Ishikawa (cell line): ENCODE measurements around the gene VTI1A.

Source experiments
- CEBPB ChIP-seq: IDR thresholded peaks from 2 replicates; pipeline ENCODE4 v1.6.1; 2012
- CREB1 ChIP-seq: IDR thresholded peaks from 2 replicates; pipeline ENCODE4 v1.6.1; 2012; ENCODE audit warnings: low read depth
- EGR1 ChIP-seq: IDR thresholded peaks from 2 replicates; pipeline ENCODE4 v1.6.1; 2012
- EP300 ChIP-seq: IDR thresholded peaks from 2 replicates; pipeline ENCODE4 v1.6.1; 2012; ENCODE audit warnings: borderline replicate concordance
- FOXM1 ChIP-seq: IDR thresholded peaks from 2 replicates; pipeline ENCODE4 v1.6.1; 2012; ENCODE audit warnings: low read depth, borderline replicate concordance
- MAX ChIP-seq: IDR thresholded peaks from 2 replicates; pipeline ENCODE4 v1.6.1; 2012
- NFIC ChIP-seq: IDR thresholded peaks from 2 replicates; pipeline ENCODE4 v1.6.1; 2012
- RAD21 ChIP-seq: IDR thresholded peaks from 2 replicates; pipeline ENCODE4 v1.6.1; 2012; ENCODE audit warnings: low read depth
- TAF1 ChIP-seq: IDR thresholded peaks from 2 replicates; pipeline ENCODE4 v1.6.1; 2012; ENCODE audit warnings: low read depth, mild to moderate bottlenecking
- TCF12 ChIP-seq: IDR thresholded peaks from 2 replicates; pipeline ENCODE4 v1.6.1; 2012; ENCODE audit warnings: low read depth
- TEAD4 ChIP-seq: IDR thresholded peaks from 2 replicates; pipeline ENCODE4 v1.6.1; 2012
- USF1 ChIP-seq: IDR thresholded peaks from 2 replicates; pipeline ENCODE4 v1.6.1; 2012
- YY1 ChIP-seq: IDR thresholded peaks from 2 replicates; pipeline ENCODE4 v1.6.1; 2012; ENCODE audit warnings: low read depth
- ZBTB7A ChIP-seq: IDR thresholded peaks from 2 replicates; pipeline ENCODE4 v1.6.1; 2012; ENCODE audit warnings: low read depth
- TF ChIP-seq, protein P1 (sequence below): IDR thresholded peaks from 2 replicates; pipeline ENCODE4 v1.6.1; 2012; ENCODE audit warnings: low read depth, mild to moderate bottlenecking

The VTI1A gene

DNA sequence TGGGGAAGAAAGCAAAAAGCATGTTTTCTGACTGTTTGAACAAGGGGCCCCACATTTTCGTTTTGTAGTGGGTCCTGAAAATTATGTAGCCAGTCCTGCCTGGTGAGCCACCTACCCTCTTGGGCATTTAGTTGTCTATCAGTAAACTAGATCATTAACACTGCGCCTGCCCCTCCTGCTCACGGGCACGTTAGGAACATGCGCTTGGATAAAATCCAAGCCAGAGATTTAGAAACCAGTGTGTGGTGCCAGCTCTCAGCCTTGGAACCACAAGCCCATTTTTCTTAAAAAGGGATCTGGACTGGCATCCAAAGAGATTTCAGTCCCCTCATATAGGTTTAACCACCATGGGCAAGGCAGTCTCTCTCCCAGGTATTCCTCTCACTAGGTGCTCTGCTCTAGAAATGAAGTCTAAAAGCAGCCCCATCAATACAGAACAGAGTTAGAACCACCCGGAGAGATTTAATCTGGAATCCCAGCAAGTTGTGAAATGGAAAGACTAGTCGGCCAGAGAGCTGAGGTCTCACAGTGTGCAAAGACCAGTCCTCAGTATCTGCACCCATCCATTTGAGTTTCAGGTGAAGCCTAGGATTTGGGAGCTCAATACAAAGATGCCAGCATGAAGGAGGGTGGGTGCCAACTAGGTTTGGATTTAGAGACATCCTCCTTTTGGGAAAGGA lies 379.1 kb downstream of the VTI1A start:
- TF ChIP-seq RAD21 (no peak), NFIC (no peak), USF1 (no peak), FOXM1 (no peak), CEBPB (no peak), TCF12 (no peak), TAF1 (no peak), EP300 (no peak), EGR1 (no peak), CREB1 (no peak), TEAD4 (no peak), MAX (no peak)
- TF ChIP-seq, protein P1, sequence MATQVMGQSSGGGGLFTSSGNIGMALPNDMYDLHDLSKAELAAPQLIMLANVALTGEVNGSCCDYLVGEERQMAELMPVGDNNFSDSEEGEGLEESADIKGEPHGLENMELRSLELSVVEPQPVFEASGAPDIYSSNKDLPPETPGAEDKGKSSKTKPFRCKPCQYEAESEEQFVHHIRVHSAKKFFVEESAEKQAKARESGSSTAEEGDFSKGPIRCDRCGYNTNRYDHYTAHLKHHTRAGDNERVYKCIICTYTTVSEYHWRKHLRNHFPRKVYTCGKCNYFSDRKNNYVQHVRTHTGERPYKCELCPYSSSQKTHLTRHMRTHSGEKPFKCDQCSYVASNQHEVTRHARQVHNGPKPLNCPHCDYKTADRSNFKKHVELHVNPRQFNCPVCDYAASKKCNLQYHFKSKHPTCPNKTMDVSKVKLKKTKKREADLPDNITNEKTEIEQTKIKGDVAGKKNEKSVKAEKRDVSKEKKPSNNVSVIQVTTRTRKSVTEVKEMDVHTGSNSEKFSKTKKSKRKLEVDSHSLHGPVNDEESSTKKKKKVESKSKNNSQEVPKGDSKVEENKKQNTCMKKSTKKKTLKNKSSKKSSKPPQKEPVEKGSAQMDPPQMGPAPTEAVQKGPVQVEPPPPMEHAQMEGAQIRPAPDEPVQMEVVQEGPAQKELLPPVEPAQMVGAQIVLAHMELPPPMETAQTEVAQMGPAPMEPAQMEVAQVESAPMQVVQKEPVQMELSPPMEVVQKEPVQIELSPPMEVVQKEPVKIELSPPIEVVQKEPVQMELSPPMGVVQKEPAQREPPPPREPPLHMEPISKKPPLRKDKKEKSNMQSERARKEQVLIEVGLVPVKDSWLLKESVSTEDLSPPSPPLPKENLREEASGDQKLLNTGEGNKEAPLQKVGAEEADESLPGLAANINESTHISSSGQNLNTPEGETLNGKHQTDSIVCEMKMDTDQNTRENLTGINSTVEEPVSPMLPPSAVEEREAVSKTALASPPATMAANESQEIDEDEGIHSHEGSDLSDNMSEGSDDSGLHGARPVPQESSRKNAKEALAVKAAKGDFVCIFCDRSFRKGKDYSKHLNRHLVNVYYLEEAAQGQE: no peak

DNA sequence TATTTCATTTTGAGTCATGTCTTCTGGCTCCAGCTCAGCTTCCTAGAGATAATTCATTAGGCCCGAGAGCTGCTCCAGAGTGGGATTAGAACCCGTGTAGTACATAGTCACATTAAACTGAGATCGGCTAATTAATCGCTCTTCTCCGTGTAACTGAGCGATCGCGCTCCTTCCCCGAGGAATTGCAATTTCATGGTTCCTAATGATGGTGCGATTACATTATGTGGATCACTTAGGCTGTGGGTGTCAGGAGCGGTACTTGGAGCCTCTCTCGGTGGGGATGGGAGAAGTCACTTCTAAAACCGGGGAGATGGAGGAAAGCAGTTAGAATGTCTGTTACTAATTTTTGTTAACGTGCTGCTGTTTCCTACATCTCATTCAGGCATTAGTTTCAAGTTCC lies 380.1 kb downstream of the VTI1A start:
- TF ChIP-seq, protein P1: no peak
- TF ChIP-seq TEAD4 (no peak), RAD21 (no peak), MAX (no peak), ZBTB7A (no peak), YY1 (no peak), CEBPB (no peak), FOXM1 (no peak), USF1 (no peak), EGR1 (no peak), TAF1 (no peak), NFIC (no peak), EP300 (no peak), CREB1 (no peak), TCF12 (no peak)

GRCh38 chr10:112827951-112828350 lies 380.9 kb downstream of the VTI1A start:
- TF ChIP-seq MAX (no peak), CREB1 (no peak), USF1 (no peak), TEAD4 (no peak), ZBTB7A (no peak)

DNA sequence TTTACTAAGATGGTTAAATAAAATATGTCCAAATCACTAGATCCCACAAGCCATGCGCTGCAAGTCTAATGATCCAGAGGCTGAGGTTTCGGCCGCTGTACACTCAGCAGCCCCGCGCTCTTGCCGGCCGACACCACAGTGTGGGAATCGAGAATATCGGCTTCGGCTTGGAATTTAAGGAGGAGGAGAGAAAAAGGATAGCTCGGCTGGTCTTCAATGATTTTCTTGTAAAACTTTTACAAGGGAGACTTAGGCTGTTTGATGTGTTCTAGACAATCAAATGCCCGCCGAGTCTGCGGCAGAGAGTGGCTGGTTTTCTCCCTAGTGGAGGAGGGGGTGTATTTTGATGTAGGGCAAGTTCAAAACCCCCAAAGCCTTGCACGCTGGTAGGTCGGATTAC lies 384.8 kb downstream of the VTI1A start:
- no peak for TF ChIP-seq ZBTB7A
- TF ChIP-seq CREB1: no peak
- TF ChIP-seq RAD21: no peak
- no peak for TF ChIP-seq TEAD4
- no peak for TF ChIP-seq YY1
- no peak for TF ChIP-seq FOXM1
- no peak for TF ChIP-seq EGR1
- TF ChIP-seq CEBPB: no peak
- TF ChIP-seq MAX: no peak
- TF ChIP-seq, protein P1: no peak
- no peak for TF ChIP-seq TAF1
- TF ChIP-seq EP300: no peak
- TF ChIP-seq USF1: no peak
- TF ChIP-seq NFIC: no peak
- no peak for TF ChIP-seq TCF12
